Retinal pigment epithelial cell (primary cell): Measurements from ENCODE around the gene TRIM8.

Experiments
- DNase-seq: peaks from one replicate; pipeline ENCODE4 v3.0.0-alpha.2; 2010; ENCODE audit warnings: low read depth
- H3K4me3 ChIP-seq: 2 replicates; pipeline ENCODE4 v1.5.1; 2011; ENCODE audit warnings: mild to moderate bottlenecking, low read length, control low read depth, moderate library complexity
- TF ChIP-seq, protein P1 (sequence below): conservative IDR thresholded peaks from 2 replicates; pipeline ENCODE4 v1.5.1; 2011; ENCODE audit warnings: low read depth, low read length, control low read depth, inconsistent platforms

The TRIM8 gene

DNA sequence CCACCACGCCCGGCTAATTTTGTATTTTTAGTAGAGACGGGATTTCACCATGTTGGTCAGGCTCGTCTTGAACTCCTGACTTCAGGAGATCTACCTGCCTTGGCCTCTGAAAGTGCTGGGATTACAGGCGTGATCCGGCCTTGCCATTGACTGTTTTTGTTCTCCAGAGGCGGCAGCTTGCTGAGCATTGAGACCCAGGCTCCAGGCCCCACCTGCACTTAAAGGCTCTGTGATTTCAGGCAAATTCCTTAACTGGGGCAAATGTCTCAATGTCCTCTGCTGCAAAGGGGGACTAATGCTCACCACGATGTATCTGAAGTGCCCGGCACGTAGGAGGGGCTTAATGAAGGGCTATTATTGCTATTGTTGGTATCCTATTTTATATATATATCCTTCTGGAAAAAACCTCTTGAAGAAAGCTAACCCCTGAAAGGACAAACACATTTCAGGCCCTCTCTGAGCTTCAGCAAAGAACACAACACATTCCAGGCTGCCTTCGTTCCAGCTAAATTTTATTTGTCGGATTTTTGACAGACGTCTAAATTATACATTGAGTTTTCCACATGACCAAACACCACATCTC lies 29.0 kb downstream of the TRIM8 start:
- TF ChIP-seq, protein P1, sequence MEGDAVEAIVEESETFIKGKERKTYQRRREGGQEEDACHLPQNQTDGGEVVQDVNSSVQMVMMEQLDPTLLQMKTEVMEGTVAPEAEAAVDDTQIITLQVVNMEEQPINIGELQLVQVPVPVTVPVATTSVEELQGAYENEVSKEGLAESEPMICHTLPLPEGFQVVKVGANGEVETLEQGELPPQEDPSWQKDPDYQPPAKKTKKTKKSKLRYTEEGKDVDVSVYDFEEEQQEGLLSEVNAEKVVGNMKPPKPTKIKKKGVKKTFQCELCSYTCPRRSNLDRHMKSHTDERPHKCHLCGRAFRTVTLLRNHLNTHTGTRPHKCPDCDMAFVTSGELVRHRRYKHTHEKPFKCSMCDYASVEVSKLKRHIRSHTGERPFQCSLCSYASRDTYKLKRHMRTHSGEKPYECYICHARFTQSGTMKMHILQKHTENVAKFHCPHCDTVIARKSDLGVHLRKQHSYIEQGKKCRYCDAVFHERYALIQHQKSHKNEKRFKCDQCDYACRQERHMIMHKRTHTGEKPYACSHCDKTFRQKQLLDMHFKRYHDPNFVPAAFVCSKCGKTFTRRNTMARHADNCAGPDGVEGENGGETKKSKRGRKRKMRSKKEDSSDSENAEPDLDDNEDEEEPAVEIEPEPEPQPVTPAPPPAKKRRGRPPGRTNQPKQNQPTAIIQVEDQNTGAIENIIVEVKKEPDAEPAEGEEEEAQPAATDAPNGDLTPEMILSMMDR = no peak
- DNase-seq = no peak
- peak overlapping the region; percentile 21 for H3K4me3 ChIP-seq

DNA sequence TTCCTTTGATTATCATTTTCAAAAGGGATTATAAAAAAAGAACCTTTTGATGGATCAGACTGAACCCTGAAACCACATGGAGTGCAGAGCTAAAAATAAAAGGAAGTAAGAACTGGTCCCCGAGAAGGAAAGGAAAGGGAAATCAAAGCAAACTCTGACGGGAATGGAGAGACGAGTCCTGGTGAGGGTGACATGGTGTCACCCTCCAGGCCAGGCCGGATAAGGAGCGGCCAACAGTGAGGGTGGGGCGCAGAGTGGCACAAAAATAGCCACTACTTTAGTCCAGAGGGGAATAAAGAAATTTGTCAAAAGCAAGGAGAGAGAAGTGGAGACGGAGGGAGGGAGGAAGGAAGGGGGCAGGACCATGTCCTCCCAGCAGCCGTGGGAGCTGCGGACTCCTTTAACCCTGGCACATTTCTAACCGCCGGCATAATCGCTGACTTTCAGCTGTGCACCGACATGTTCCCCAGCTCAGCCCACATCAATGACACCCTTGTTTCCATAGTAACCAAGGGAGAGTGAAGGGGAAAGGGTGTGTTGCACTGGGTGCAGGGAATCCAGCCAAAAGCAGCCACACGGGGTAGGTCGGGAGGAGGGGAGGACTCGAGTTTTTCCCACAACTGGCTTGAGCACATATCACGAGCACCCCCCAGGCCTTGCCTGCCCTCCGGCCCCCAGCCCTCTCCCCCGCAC lies 29.7 kb downstream of the TRIM8 start:
- TF ChIP-seq, protein P1 = no peak
- peak; percentile 50 for DNase-seq
- peak overlapping the region; percentile 21 for H3K4me3 ChIP-seq

DNA sequence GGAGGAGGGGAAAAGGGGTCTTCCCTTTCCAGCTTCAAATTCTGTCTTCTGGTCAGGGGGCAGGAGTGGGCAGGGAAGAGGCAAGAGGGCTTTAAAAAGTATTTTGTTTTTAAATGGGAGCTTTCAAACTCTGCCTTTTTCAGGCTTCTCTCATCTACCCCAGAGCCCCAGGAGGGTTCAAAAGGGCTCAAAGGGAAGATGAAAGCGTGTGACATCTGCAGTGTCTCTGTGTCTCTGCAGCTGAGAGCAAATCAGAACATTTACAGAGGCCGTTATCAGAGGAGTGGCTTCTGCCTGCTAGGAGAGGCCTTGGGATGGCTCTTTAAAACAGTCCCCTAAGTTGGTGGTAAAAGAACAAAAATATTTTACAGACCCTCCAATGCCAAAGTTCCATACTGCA lies 30.3 kb downstream of the TRIM8 start:
- H3K4me3 ChIP-seq = no peak overlapping the region
- TF ChIP-seq, protein P1 = no peak
- DNase-seq = no peak

DNA sequence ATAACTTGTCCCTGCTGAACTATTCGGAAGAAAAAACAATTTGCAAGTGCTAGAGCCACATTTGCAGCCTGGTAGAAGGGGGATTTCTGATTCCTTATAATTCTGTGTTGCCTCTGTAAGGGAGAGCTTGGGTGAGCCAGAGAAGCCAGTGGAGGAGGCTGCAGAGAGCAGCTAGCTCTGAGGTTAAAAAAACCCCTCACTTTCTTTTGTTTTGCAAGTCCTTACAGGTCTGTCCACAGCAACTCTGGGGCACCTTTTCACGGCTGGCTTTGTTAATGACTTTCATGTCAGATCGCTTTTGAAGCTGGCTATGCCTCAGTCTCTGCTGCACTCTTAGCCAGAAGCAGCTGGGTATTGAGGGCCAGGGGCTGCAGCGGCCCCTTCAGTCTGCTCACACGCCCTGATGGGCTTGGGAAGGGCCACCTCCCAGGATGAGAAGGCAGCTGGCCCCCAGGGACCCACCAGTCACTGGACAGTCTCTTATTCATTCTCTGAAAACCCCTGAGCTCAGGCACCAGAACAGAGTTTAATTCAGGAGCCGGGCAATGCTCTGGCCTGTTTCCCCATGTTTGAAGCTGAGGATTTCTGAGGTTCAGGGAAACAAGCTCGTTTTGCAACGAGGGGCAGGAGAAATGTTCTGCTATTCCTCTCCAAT lies 30.9 kb downstream of the TRIM8 start:
- H3K4me3 ChIP-seq = no peak overlapping the region

DNA sequence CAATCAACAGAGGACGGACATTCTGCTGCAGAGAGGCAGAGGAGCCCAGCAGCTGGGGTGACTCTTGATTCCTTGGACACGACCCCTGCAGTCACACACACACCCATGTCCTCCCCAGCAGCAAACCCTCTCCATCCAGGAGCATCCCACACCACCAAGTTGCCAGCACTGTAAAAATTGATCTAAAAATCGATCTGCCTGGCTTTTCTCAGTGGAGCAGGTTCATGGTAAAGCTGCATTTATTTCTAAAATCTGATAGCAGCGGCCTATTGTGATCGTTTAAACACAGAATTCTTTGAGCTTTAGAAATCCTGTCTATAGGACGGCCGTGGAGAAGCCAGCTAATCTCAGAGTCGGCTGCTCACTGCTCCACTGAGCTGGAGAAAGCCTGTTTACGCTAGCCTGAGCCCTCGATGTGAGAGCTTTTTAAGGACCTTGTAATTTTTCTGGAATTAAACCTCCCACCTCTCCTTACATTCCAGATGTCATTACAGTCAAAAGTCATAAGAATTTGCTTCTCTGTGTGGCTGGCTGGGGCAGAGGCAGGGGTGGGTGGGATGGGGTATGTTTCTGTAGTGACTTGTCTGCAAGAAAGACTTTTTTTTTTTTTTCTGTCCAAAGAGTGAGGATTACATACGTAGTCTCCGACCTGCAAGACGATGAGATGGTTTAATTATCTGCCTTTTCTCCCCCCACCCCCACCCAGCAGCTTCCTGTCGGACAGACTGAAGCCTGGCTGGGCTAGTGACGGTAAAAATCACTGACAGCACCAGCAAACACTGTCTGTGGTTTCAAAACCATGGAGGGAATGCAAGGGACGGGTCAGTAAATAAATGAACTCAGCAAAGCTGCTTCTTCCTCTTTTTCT lies 31.6 kb downstream of the TRIM8 start:
- TF ChIP-seq, protein P1 = no peak
- peak; percentile 65 for DNase-seq
- H3K4me3 ChIP-seq = peak overlapping the region; percentile 14

More for the DNA sequence above, 30.9 kb downstream of the TRIM8 start:
- DNase-seq = no peak
- TF ChIP-seq, protein P1 = no peak

DNA sequence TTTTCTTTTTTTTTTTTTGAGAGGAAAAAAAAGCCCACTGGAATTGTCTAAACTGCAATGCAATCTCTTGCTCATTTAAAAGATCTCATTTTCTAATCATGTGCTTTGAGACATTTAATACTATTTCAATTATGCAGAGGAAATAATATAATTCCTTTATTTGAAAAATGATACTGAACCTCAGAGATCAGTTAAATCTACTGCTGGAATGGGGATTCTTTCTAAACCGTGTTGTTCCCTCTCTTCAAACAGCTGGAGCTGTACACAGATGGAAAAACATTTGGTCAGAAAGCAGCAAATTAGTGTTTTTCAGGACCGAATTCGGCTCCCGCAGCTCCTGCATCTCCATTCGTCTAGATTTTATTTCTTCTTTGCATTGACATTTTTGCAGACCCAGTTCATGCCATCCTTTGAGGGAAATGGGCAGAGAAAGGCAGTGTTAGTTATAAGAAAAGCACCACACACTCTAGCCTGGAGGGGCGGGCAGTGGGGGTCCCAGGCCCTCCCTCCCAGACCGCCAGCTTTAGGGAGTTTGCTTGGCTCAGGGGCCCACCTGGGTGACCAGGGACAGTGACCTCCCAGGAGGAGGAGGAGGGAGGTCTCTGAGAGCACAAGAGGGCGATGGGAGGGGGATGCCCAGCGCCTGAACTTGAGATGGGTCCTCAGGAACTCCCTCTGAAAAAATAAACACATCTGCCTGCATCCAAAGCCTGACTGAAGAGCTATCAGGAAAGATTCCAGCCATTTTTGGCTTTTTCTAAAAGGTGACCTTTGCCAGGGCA lies 32.4 kb downstream of the TRIM8 start:
- TF ChIP-seq, protein P1 = no peak
- no peak overlapping the region for H3K4me3 ChIP-seq
- no peak for DNase-seq
